Heart right ventricle (tissue), 16 donors: ENCODE results near the gene HBB. TPM values are rescaled to one million over a fixed set of nuclear protein-coding genes. Genes with fewer than 3 reads are reported as not detected.

ENCODE experiments used
- ATAC-seq, 8 donors: fragments of 200-7000 bp; cut with Tn5 transposase; one replicate each; pipeline ENCODE4 v1.9.1; 2020; ENCODE audit warnings: mild to moderate bottlenecking in 8 of 8, moderate library complexity in 8 of 8, moderate number of reproducible peaks in 1 of 8
- DNase-seq, 2 donors: peaks; one replicate each; pipeline ENCODE4 v3.0.0-alpha.2; 2020
- H3K27ac ChIP-seq, 10 donors: fragments of 200-600 bp; sonication (generic) in 2 of 10; one replicate each; pipeline versions ENCODE4 v1.5.0 to v1.8.0; 2020 to 2022; ENCODE audit warnings: mild to moderate bottlenecking in 3 of 10
- H3K27me3 ChIP-seq, 7 donors: fragments of 200-600 bp; one replicate each; pipeline ENCODE4 v1.8.0; 2021 to 2022; ENCODE audit warnings: mild to moderate bottlenecking in 2 of 7
- H3K36me3 ChIP-seq, 9 donors: fragments of 200-600 bp; sonication (generic) in 1 of 9; one replicate each; pipeline versions ENCODE4 v1.5.0 to v1.8.0; 2020 to 2022; ENCODE audit warnings: mild to moderate bottlenecking in 2 of 9
- H3K4me1 ChIP-seq, 9 donors: fragments of 200-600 bp; sonication (generic) in 1 of 9; one replicate each; pipeline versions ENCODE4 v1.5.0 to v1.8.0; 2020 to 2022; ENCODE audit warnings: mild to moderate bottlenecking in 4 of 9
- H3K4me3 ChIP-seq, 10 donors: fragments of 200-600 bp; sonication (generic) in 2 of 10; one replicate each; pipeline versions ENCODE4 v1.5.0 to v1.8.0; 2020 to 2022; ENCODE audit warnings: mild to moderate bottlenecking in 7 of 10, moderate library complexity in 2 of 10
- H3K9me3 ChIP-seq, 11 donors: fragments of 200-600 bp in 10 of 11; sonication (generic) in 2 of 11; one replicate each; pipeline versions ENCODE4 v1.5.0 to v1.8.0; 2013 to 2022; ENCODE audit warnings: mild to moderate bottlenecking in 2 of 11, control low read depth in 1 of 11, moderate library complexity in 1 of 11
- CTCF ChIP-seq, 9 donors: fragments of 200-600 bp; sonication (generic) in 2 of 9; IDR thresholded peaks; one replicate each; pipeline versions ENCODE4 v1.5.0 to v1.8.0; 2021 to 2022; ENCODE audit warnings: antibody characterized with exemption in 9 of 9, mild to moderate bottlenecking in 5 of 9, moderate library complexity in 1 of 9
- WGBS, 2 donors: extraction: QIAGEN DNeasy Blood & Tissue Kit; methylation state at CpG; one replicate each; pipeline ENCODE4 v1.1.7; 2013; ENCODE audit warnings: inconsistent platforms in 1 of 2; 5-methylcytosine and 5-hydroxymethylcytosine counted together
- intact Hi-C, 10 donors: fragments of 100-400 bp; cut with DNase I; formaldehyde crosslinking; loops; one replicate each; pipeline versions ENCODE4 v1.11.1 to v1.14.2; 2022
- polyA plus RNA-seq, 2 donors: library from polyadenylated mRNA; stranded (reverse); fragments of 200-250 nt; gene quantifications; one replicate each; pipeline ENCODE4 v1.2.3, GENCODE V29; 2013
- total RNA-seq, 10 donors: library from RNA; stranded (reverse); fragmentation: NEBNext Ultra II Directional in 3 of 10; extraction: Animal tissue kit (Norgen Biotek cat#: 25700) in 3 of 10; gene quantifications; one replicate each; pipeline versions ENCODE4 v1.2.1 to v1.2.4, GENCODE V29; 2021 to 2023
- donor health status: Arrhythmogenic right ventricular cardiomyopathy.
- donor health status: ischemic (EF 13 %, LVEDD 7.1; RV severe dilation, severe dysfunction).
- donor health status: healthy with polysubstance abuse.
- donor health status: DM: no; HTN: yes; CAD: no.
- donor health status: DM: no; HTN: no; CAD: no.
- donor health status: ischemic (EF 25% LVEDD 6.9; RV normal size, moderate dysfunction).
- donor health status: ischemic (EF 25% LVEDD 5.7; RV mildly dilated, moderate dysfunction).
- donor health status: healthy.
- donor health status: DM: yes; HTN: yes; CAD: no.
- donor health status: Ischemic cardiomyopathy.
- donor health status: ischemic (EF 35%, LVEDD 5.7; RV mildly dilated, moderate dysfunction).
- donor health status: nonischemic (EF 11% LVEDD 7.7; RV severe dilation, severe dysfunction).
- donor health status: DM: yes; HTN: yes; CAD: no.
- donor health status: PGD.
- donor health status: ischemic (EF 29% LVEDD 5.4; RV normal size, mild dysfunction).
- donor health status: nonischemic (EF 23%, LVEDD 6.1; RV moderate dilation, normal function).

The HBB gene
- total and polyA plus RNA-seq, 12 donors: 39.1 to 1,566 (median 273) TPM; not detected in 1

GRCh38 chr11:5197536-5197935 lies 29.3 kb downstream of the HBB start:
- TF ChIP-seq CTCF (IDR thresholded peaks at IDR 0.05): no peak
- Histone ChIP-seq H3K9me3 (peaks cover 0 to 2% (median 0%) of the 10 kb centered on the region in 11 donors), H3K4me1 (no peaks in the 10 kb centered on the region), H3K36me3 (no peaks in the 10 kb centered on the region), H3K27ac (no peak overlapping the region), H3K27me3 (peaks cover 0 to 11% (median 0%) of the 10 kb centered on the region in 7 donors), H3K4me3 (no peak overlapping the region)
- no peak for ATAC-seq
- DNase-seq: no peak
- WGBS, 2 donors: 66 to 71% methylated on average over 3 of the region's 3 CpGs
- intact Hi-C loops: no loop called here

GRCh38 chr11:5196731-5197130 lies 30.1 kb downstream of the HBB start:
- intact Hi-C loops: no loop called here
- ATAC-seq: no peak
- peaks cover 0 to 7% (median 0%) of the 10 kb centered on the region in 11 donors for H3K9me3 ChIP-seq
- 58 to 63% methylated on average over 3 of the region's 3 CpGs for WGBS, 2 donors
- no peak for DNase-seq
- H3K4me1 ChIP-seq: no peaks in the 10 kb centered on the region
- no peak for TF ChIP-seq CTCF (IDR thresholded peaks at IDR 0.05)
- no peak overlapping the region for H3K4me3 ChIP-seq
- H3K27me3 ChIP-seq: peaks cover 0 to 4% (median 0%) of the 10 kb centered on the region in 7 donors
- H3K27ac ChIP-seq: no peak overlapping the region
- H3K36me3 ChIP-seq: no peaks in the 10 kb centered on the region

- no peak overlapping the region for H3K4me3 ChIP-seq
- 60 to 61% methylated on average over 5 of the region's 5 CpGs for WGBS, 2 donors
- intact Hi-C loops: no loop called here
These were observed 30.8 kb downstream of the HBB start for GRCh38 chr11:5196067-5196466.

GRCh38 chr11:5192738-5193137 lies 34.1 kb downstream of the HBB start:
- intact Hi-C loops: no loop called here
- H3K27ac ChIP-seq: no peak overlapping the region
- DNase-seq (no peak), ATAC-seq (no peak)
- H3K9me3 ChIP-seq: peaks cover 0 to 8% (median 0%) of the 10 kb centered on the region in 11 donors
- no peaks in the 10 kb centered on the region for H3K27me3 ChIP-seq
- H3K36me3 ChIP-seq: no peaks in the 10 kb centered on the region
- H3K4me3 ChIP-seq: no peak overlapping the region
- WGBS, 2 donors: 0 to 30% methylated on average over 1 of the region's 1 CpG
- H3K4me1 ChIP-seq: no peaks in the 10 kb centered on the region
- no peak for TF ChIP-seq CTCF (IDR thresholded peaks at IDR 0.05)

More at GRCh38 chr11:5196067-5196466, 30.8 kb downstream of the HBB start:
- no peaks in the 10 kb centered on the region for H3K4me1 ChIP-seq
- H3K27ac ChIP-seq: no peak overlapping the region
- DNase-seq (no peak), ATAC-seq (no peak)
- no peak for TF ChIP-seq CTCF (IDR thresholded peaks at IDR 0.05)
- H3K9me3 ChIP-seq: peaks cover 0 to 7% (median 0%) of the 10 kb centered on the region in 11 donors
- no peaks in the 10 kb centered on the region for H3K27me3 ChIP-seq
- H3K36me3 ChIP-seq: no peaks in the 10 kb centered on the region
